ENCODE results near the gene SKAP1.

- TF ChIP-seq CTCF (IDR thresholded peaks at IDR 0.05) (no peak), POLR2A (IDR thresholded peaks at IDR 0.05) (no peak)
These were observed 237.7 kb downstream of the SKAP1 start for GRCh38 chr17:48192321-48192731.
